ENCODE data around the gene TDRD15. TPM values are rescaled to one million over a fixed set of nuclear protein-coding genes. Genes with fewer than 3 reads are reported as not detected.

The TDRD15 gene
- under 1 TPM in 1 of 7 donors, not detected in 6; 0.23 TPM for total RNA-seq
- not detected for polyA plus RNA-seq
- long read RNA-seq, donor 1: 0 reads
- long read RNA-seq, donor 2, full-length matches to known transcripts: 6 of 6 reads
- long read RNA-seq, donor 2, partial matches to known transcripts: 0 of 6 reads
- long read RNA-seq, donor 2, other reads (novel, unspliced or antisense): 0 of 6 reads
- long read RNA-seq, donor 3: 0 reads

- Histone ChIP-seq H3K4me3 (no peak within 1 kb of the TSS), H3K4me1 (ENCODE audit: insufficient read depth) (no peaks in the 10 kb centered on the region), H3K27me3 (no peaks in the 10 kb centered on the region), H3K9me3 (no peaks in the 10 kb centered on the region), H3K36me3 (no peaks in the 10 kb centered on the region), H3K27ac (no peak within 1 kb of the TSS)
- intact Hi-C loops (cut with DNase I): no loop called here
- 91 to 94% (median 91%) methylated on average over 27 of the region's 27 CpGs for WGBS, 3 donors
- TF ChIP-seq CTCF (IDR thresholded peaks at IDR 0.05) (no peak), POLR2A (IDR thresholded peaks at IDR 0.05) (no peak), EP300 (IDR thresholded peaks at IDR 0.05) (no peak)
- no peak for DNase-seq
Observed at GRCh38 chr2:21123473-21124393, at the start of gene TDRD15. Gene TDRD15 (plus strand): TSS chr2:21123968. CDS start chr2:21137468, 13,500 bp downstream.

- no peaks in the 10 kb centered on the region for H3K27me3 ChIP-seq
- H3K4me1 ChIP-seq (ENCODE audit: insufficient read depth): no peaks in the 10 kb centered on the region
- no peak for DNase-seq
- 68 to 97% (median 78%) methylated on average over 1 of the region's 1 CpG for WGBS, 3 donors
- no peaks in the 10 kb centered on the region for H3K9me3 ChIP-seq
- TF ChIP-seq CTCF (IDR thresholded peaks at IDR 0.05): no peak
- TF ChIP-seq POLR2A (IDR thresholded peaks at IDR 0.05): no peak
- TF ChIP-seq EP300 (IDR thresholded peaks at IDR 0.05): no peak
- no peaks in the 10 kb centered on the region for H3K36me3 ChIP-seq
- H3K27ac ChIP-seq: no peak overlapping the region
- intact Hi-C loops (cut with DNase I): no loop called here
- H3K4me3 ChIP-seq: no peak overlapping the region
Observed at GRCh38 chr2:21078296-21078695, 45.5 kb upstream of the TDRD15 start.

GRCh38 chr2:21083482-21083881 is 40.3 kb upstream of the TDRD15 start:
- Histone ChIP-seq H3K4me1 (ENCODE audit: insufficient read depth) (no peaks in the 10 kb centered on the region), H3K4me3 (no peak overlapping the region), H3K9me3 (no peaks in the 10 kb centered on the region), H3K27me3 (no peaks in the 10 kb centered on the region), H3K27ac (no peak overlapping the region), H3K36me3 (no peaks in the 10 kb centered on the region)
- 90 to 96% (median 90%) methylated on average over 1 of the region's 1 CpG for WGBS, 3 donors
- no peak for DNase-seq
- TF ChIP-seq CTCF (IDR thresholded peaks at IDR 0.05): no peak
- no peak for TF ChIP-seq EP300 (IDR thresholded peaks at IDR 0.05)
- no peak for TF ChIP-seq POLR2A (IDR thresholded peaks at IDR 0.05)
- intact Hi-C loops (cut with DNase I): no loop called here

- no peaks in the 10 kb centered on the region for H3K36me3 ChIP-seq
- H3K27me3 ChIP-seq: no peaks in the 10 kb centered on the region
- no peak for TF ChIP-seq CTCF (IDR thresholded peaks at IDR 0.05)
- no peak for TF ChIP-seq EP300 (IDR thresholded peaks at IDR 0.05)
- no peak for TF ChIP-seq POLR2A (IDR thresholded peaks at IDR 0.05)
- DNase-seq: no peak
- H3K4me3 ChIP-seq: no peak overlapping the region
- intact Hi-C loops (cut with DNase I): no loop called here
- no peaks in the 10 kb centered on the region for H3K4me1 ChIP-seq (ENCODE audit: insufficient read depth)
- no peak overlapping the region for H3K27ac ChIP-seq
- no peaks in the 10 kb centered on the region for H3K9me3 ChIP-seq
- 65 to 80% (median 69%) methylated on average over 4 of the region's 4 CpGs for WGBS, 3 donors
Observed at GRCh38 chr2:21084401-21084800, 39.4 kb upstream of the TDRD15 start.
